ENCODE data around the gene NEMP1.
"Not testable (repeated sequence)": the region's sequence is repeated elsewhere in the genome, so short reads cannot be mapped to it uniquely, and the experiment has no call there.

Gene NEMP1

GRCh38 chr12:57022324-57022723 lies 56.3 kb downstream of the NEMP1 start:
- DNase-seq: not testable (repeated sequence)

- no peak for DNase-seq
Measured at GRCh38 chr12:57019983-57020719, 58.4 kb downstream of the NEMP1 start.

- DNase-seq: no peak
Measured at GRCh38 chr12:57018906-57019305, 59.7 kb downstream of the NEMP1 start.

GRCh38 chr12:57018353-57018752 lies 60.2 kb downstream of the NEMP1 start:
- not testable (repeated sequence) for DNase-seq

- no peak for DNase-seq
Measured at GRCh38 chr12:57016348-57016747, 62.2 kb downstream of the NEMP1 start, which contains the start of gene TAC3. Gene TAC3 (minus strand): TSS chr12:57016529. CDS start chr12:57015797, 732 bp downstream.

- no peak for DNase-seq
Measured at GRCh38 chr12:57012600-57013465, 65.8 kb downstream of the NEMP1 start.

GRCh38 chr12:57011438-57012424 lies 66.9 kb downstream of the NEMP1 start:
- DNase-seq: no peak

GRCh38 chr12:57010627-57011247 lies 67.9 kb downstream of the NEMP1 start:
- DNase-seq: no peak

- DNase-seq: no peak
Measured at GRCh38 chr12:57009949-57010626, 68.5 kb downstream of the NEMP1 start.

GRCh38 chr12:57008178-57008577 lies 70.4 kb downstream of the NEMP1 start:
- DNase-seq: no peak

GRCh38 chr12:57006809-57007475 lies 71.6 kb downstream of the NEMP1 start:
- DNase-seq: no peak

- peak; percentile 96 for DNase-seq
Measured at GRCh38 chr12:57005980-57006808, 72.4 kb downstream of the NEMP1 start, which contains the start of gene ZBTB39. Gene ZBTB39 (minus strand): TSS chr12:57006546. CDS start chr12:57004917, 1,629 bp downstream.
